HFF-Myc (cell line): ENCODE measurements around the gene C3orf80.

Experiments
- DNase-seq: peaks from one replicate; pipeline ENCODE4 v3.0.0-alpha.2; 2011; ENCODE audit warnings: low read depth; ENCODE audit errors: extremely low read depth
- H3K4me3 ChIP-seq: replicated peaks from 2 replicates; pipeline ENCODE4 v1.5.1; 2011; ENCODE audit warnings: low read depth, mild to moderate bottlenecking, control low read depth, low read length
- TF ChIP-seq, protein P1 (sequence below): IDR thresholded peaks from 2 replicates; pipeline ENCODE4 v1.5.1; 2012; ENCODE audit warnings: mild to moderate bottlenecking, low read depth, low read length, control low read depth; ENCODE audit errors: missing control alignments

Gene C3orf80

DNA sequence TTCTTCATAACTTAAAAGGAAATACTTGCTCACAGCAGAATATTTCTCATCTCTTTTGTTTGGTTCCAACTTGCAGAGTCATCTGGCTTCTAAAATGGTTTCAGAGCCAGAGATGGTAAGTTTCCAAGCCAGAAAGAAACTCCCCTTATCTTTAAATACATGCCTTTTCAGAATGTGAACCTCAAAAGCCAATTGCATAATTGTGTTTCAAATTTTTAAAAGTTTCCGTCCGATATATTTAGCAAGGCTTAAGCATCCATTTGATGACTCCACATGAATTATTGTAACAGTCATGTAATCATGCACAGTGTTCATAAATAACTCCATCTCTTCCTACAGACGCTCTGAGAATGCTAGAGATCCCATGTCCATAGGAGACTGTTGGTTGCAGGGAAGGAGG is 40.6 kb upstream of the C3orf80 start:
- no peak overlapping the region for H3K4me3 ChIP-seq
- TF ChIP-seq, protein P1, sequence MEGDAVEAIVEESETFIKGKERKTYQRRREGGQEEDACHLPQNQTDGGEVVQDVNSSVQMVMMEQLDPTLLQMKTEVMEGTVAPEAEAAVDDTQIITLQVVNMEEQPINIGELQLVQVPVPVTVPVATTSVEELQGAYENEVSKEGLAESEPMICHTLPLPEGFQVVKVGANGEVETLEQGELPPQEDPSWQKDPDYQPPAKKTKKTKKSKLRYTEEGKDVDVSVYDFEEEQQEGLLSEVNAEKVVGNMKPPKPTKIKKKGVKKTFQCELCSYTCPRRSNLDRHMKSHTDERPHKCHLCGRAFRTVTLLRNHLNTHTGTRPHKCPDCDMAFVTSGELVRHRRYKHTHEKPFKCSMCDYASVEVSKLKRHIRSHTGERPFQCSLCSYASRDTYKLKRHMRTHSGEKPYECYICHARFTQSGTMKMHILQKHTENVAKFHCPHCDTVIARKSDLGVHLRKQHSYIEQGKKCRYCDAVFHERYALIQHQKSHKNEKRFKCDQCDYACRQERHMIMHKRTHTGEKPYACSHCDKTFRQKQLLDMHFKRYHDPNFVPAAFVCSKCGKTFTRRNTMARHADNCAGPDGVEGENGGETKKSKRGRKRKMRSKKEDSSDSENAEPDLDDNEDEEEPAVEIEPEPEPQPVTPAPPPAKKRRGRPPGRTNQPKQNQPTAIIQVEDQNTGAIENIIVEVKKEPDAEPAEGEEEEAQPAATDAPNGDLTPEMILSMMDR = no peak
- DNase-seq = no peak

DNA sequence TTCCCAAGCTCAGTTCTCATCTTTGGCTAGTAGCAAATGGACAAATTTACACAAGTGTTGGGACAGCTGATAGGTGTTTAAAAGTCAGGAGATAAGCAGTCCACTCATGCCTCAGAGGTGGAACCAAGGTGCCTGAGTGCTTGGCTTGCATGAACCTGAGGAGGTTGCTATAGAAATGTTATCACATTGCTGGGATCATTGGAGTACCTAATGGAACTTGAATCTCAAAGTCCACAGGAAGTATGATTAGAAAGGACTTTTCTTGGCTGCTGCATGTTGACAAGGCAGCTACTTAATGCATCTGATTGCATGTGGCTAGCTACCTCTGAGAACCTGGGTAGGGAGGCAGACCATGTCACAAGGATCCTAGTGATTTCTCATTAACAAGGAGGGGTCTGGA is 39.5 kb upstream of the C3orf80 start:
- DNase-seq = no peak
- TF ChIP-seq, protein P1 = no peak

DNA sequence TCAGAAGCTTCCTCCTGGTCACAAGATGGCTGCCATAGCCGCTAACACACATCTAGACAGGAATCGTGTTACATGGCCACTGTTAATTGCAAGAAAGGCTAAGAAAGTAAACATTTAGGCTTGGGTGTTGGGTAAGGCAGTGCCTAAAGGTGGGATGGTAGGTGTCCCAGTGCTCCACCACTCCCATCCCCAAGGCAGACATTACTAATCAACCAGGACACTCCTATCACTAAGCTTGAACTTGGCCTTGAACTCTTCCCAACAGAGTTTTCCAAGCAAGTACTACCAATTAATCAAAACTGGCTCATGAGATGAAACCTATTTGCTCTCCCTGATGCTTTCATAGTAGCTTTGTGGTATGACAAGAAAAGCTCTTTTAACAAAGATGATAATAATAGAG is 37.9 kb upstream of the C3orf80 start:
- TF ChIP-seq, protein P1 = no peak
- no peak for DNase-seq
- H3K4me3 ChIP-seq = no peak overlapping the region

More for the DNA sequence above, 39.5 kb upstream of the C3orf80 start:
- H3K4me3 ChIP-seq = no peak overlapping the region

DNA sequence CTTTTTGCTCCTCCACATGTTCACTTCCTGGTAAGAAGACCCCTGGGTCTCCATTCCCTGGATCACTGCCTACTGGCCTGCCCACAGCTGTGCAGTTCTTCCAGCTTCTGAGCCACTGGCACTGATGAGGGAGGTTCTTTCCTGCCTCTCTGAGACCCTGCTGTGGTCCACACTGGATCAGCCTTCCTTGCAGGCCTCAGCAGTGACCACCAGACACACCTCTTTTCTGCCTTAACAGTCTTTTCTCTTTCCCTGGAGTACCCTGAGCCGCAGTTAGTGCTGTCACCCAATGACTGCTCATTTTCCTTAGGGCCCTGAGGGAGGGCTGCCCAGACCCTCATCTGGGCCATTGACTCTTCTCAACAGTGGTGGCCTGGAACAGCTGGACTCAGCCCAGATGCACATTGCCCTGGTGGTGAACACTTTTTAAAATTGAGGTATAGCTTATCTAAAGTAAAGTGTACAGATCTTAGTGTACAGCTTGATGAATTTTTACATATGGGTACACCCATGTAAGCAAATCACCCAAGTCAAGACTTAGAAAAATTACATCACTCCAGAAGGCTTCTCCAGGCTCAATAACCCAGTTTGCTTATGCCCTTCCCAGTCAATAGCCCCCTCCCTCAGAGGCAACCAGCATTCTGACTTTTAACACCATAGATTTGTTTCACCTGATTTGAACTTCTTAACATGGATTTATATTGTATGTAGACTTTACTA is 32.8 kb upstream of the C3orf80 start:
- no peak overlapping the region for H3K4me3 ChIP-seq
- TF ChIP-seq, protein P1 = no peak
- no peak for DNase-seq

DNA sequence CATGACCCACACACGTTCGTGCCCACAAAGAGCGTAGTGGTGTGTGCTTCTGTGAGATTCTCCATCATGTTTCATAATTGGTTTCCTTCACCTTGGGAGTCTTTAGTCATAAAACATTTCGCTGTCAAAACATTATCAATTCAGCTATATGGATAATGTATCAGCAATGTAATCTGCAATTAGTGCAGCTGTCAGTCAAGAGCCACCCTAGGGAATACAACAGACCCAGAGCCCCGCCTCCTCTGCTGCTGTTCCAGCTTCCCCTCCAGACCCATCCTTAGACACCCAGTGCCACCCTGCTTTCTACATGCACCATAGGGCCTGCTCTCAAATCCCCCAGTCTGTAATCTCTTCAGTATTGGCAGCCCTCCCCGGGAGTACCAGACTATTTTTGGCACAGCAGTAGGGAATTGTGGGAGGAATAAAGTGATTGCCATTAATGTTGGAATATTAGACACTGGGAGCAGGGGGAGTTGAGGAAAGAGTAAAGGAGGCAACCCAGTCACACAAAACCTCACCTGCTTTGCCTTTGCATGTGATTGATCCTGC is 31.5 kb upstream of the C3orf80 start:
- TF ChIP-seq, protein P1 = no peak
- H3K4me3 ChIP-seq = no peak overlapping the region
- DNase-seq = no peak

DNA sequence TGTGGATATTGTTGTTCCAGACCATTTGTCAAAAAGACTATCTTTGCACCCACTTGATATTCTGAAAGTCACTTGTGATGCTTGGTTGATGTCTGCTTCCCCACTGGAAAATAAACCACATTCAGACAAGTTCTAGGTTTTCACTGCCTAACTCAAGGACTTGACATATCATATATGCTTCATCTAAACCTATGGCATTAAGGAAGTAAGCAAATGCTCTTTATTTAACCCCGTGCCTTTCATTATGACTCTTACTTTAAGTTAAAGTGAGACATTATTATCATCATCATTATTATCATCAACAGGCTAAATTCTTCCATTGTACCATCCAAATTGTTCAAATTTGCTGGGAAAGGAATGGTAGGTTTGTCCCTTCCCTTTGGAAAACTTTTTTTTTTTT is 30.8 kb upstream of the C3orf80 start:
- TF ChIP-seq, protein P1 = no peak
- H3K4me3 ChIP-seq = no peak overlapping the region
- DNase-seq = no peak
